Liver (tissue), 9 donors: ENCODE measurements around the gene FRK. TPM values are rescaled to one million over a fixed set of nuclear protein-coding genes. Genes with fewer than 3 reads are reported as not detected.
"Not testable (repeated sequence)": the region's sequence is repeated elsewhere in the genome, so short reads cannot be mapped to it uniquely, and the experiment has no call there.

Source experiments
- DNase-seq: peaks from one replicate; pipeline ENCODE4 v3.0.0-alpha.2; 2017; ENCODE audit warnings: low spot score
- H3K27ac ChIP-seq, 2 donors: one replicate each; pipeline ENCODE4 v1.7.0; 2013; ENCODE audit warnings: inconsistent platforms in 2 of 2, low read length in 2 of 2, control low read depth in 1 of 2, low read depth in 1 of 2, mild to moderate bottlenecking in 1 of 2
- H3K27me3 ChIP-seq, 4 donors: one replicate each; pipeline versions ENCODE4 v1.6.1 to v1.7.0; 2013; ENCODE audit warnings: low read length in 3 of 4, inconsistent platforms in 1 of 4, mild to moderate bottlenecking in 1 of 4, moderate library complexity in 1 of 4; ENCODE audit not compliant: control insufficient read depth in 4 of 4, insufficient read depth in 4 of 4
- H3K36me3 ChIP-seq, 4 donors: one replicate each; pipeline versions ENCODE4 v1.6.1 to v1.7.0; 2013; ENCODE audit warnings: low read length in 3 of 4, mild to moderate bottlenecking in 3 of 4, low read depth in 1 of 4, moderate library complexity in 1 of 4; ENCODE audit not compliant: control insufficient read depth in 4 of 4, insufficient read depth in 3 of 4
- H3K4me1 ChIP-seq, 4 donors: one replicate each; pipeline versions ENCODE4 v1.6.1 to v1.7.0; 2013; ENCODE audit warnings: low read length in 3 of 4, mild to moderate bottlenecking in 3 of 4, moderate library complexity in 1 of 4; ENCODE audit not compliant: control insufficient read depth in 4 of 4, insufficient read depth in 4 of 4
- H3K4me3 ChIP-seq, 3 donors: one replicate each; pipeline versions ENCODE4 v1.6.1 to v1.7.0; 2013; ENCODE audit warnings: low read length in 3 of 3, control low read depth in 1 of 3, low read depth in 1 of 3, mild to moderate bottlenecking in 1 of 3
- H3K9ac ChIP-seq, 2 donors: one replicate each; pipeline ENCODE4 v1.7.0; 2013; ENCODE audit warnings: low read length in 2 of 2, mild to moderate bottlenecking in 2 of 2, moderate library complexity in 2 of 2, control low read depth in 1 of 2, low read depth in 1 of 2
- H3K9me3 ChIP-seq, 4 donors: one replicate each; pipeline versions ENCODE4 v1.6.1 to v1.7.0; 2013; ENCODE audit warnings: low read length in 3 of 4; ENCODE audit not compliant: control insufficient read depth in 4 of 4
- FOXA1 ChIP-seq: IDR thresholded peaks from 2 replicates; pipeline ENCODE4 v1.6.1; 2016; ENCODE audit warnings: antibody characterized with exemption
- FOXA2 ChIP-seq: IDR thresholded peaks from 2 replicates; pipeline ENCODE4 v1.6.1; 2016; ENCODE audit warnings: antibody characterized with exemption
- GABPA ChIP-seq, 2 donors: IDR thresholded peaks in 1 of 2; conservative IDR thresholded peaks in 1 of 2; 2 replicates each; pipeline ENCODE4 v1.6.1; 2016; ENCODE audit warnings: antibody characterized with exemption in 2 of 2, mild to moderate bottlenecking in 1 of 2, moderate library complexity in 1 of 2
- HNF4A ChIP-seq, 2 donors: conservative IDR thresholded peaks; 2 replicates each; pipeline ENCODE4 v1.6.1; 2016; ENCODE audit warnings: antibody characterized with exemption in 2 of 2, mild to moderate bottlenecking in 2 of 2
- HNF4G ChIP-seq: IDR thresholded peaks from 2 replicates; pipeline ENCODE4 v1.6.1; 2016; ENCODE audit warnings: antibody characterized with exemption
- JUND ChIP-seq, 2 donors: IDR thresholded peaks; 2 replicates each; pipeline ENCODE4 v1.6.1; 2016; ENCODE audit warnings: antibody characterized with exemption in 2 of 2
- MAX ChIP-seq: IDR thresholded peaks from 2 replicates; pipeline ENCODE4 v1.6.1; 2016; ENCODE audit warnings: antibody characterized with exemption
- NR2F2 ChIP-seq: IDR thresholded peaks from 2 replicates; pipeline ENCODE4 v1.6.1; 2016; ENCODE audit warnings: antibody characterized with exemption
- RAD21 ChIP-seq, 2 donors: IDR thresholded peaks; 2 replicates each; pipeline ENCODE4 v1.6.1; 2016; ENCODE audit warnings: antibody characterized with exemption in 2 of 2, mild to moderate bottlenecking in 2 of 2
- REST ChIP-seq: IDR thresholded peaks from 2 replicates; pipeline ENCODE4 v1.6.1; 2016; ENCODE audit warnings: antibody characterized with exemption, mild to moderate bottlenecking
- RXRA ChIP-seq, 2 donors: IDR thresholded peaks; 2 replicates each; pipeline ENCODE4 v1.6.1; 2017 to 2018; ENCODE audit warnings: antibody characterized with exemption in 2 of 2, mild to moderate bottlenecking in 1 of 2
- SP1 ChIP-seq: IDR thresholded peaks from 2 replicates; pipeline ENCODE4 v1.6.1; 2018; ENCODE audit warnings: antibody characterized with exemption, mild to moderate bottlenecking
- TAF1 ChIP-seq: conservative IDR thresholded peaks from 2 replicates; pipeline ENCODE4 v1.6.1; 2016; ENCODE audit warnings: antibody characterized with exemption, mild to moderate bottlenecking
- YY1 ChIP-seq: IDR thresholded peaks from 2 replicates; pipeline ENCODE4 v1.6.1; 2016; ENCODE audit warnings: antibody characterized with exemption, mild to moderate bottlenecking
- ZBTB33 ChIP-seq: IDR thresholded peaks from 2 replicates; pipeline ENCODE4 v1.6.1; 2016; ENCODE audit warnings: antibody characterized with exemption
- WGBS: extraction: QIAGEN DNeasy Blood & Tissue Kit; methylation state at CpG from one replicate; pipeline ENCODE4 v1.1.7; 2013; 5-methylcytosine and 5-hydroxymethylcytosine counted together
- polyA plus RNA-seq, 2 donors: library from polyadenylated mRNA; stranded (reverse) in 1 of 2; unstranded in 1 of 2; fragments of 200-250 nt in 1 of 2; fragments of >200 nt in 1 of 2; fragmentation: Nextera tagmentation in 1 of 2; extraction: Ambion mirVana in 1 of 2; gene quantifications; one replicate each; pipeline versions ENCODE4 v1.2.1 to v1.2.3, GENCODE V29; 2013 to 2015
- total RNA-seq, 2 donors: library from RNA; depleted of rRNA; stranded (reverse); fragments of >200 nt; gene quantifications; one replicate each; pipeline ENCODE4 v1.2.3, GENCODE V29; 2014
- TF ChIP-seq, protein P1 (sequence below): fragments of 150-350 bp; IDR thresholded peaks from 2 replicates; pipeline ENCODE4 v1.5.1; 2017; ENCODE audit warnings: improper control_type of control experiment, low read depth, low read length; ENCODE audit not compliant: missing input control
- TF ChIP-seq, protein P2 (sequence below): IDR thresholded peaks from 2 replicates; pipeline ENCODE4 v1.6.1; 2016; ENCODE audit warnings: antibody characterized with exemption
- donor health status: healthy.
- donor health status: healthy.
- donor health status: healthy.
- donor health status: healthy.
- donor health status: healthy.

The FRK gene
- total and polyA plus RNA-seq, 4 donors: 3.6 to 26.8 (median 5.3) TPM

GRCh38 chr6:116046272-116046671 lies 14.4 kb downstream of the FRK start:
- DNase-seq, H3K9me3 ChIP-seq, H3K9ac ChIP-seq, H3K4me1 ChIP-seq, H3K27ac ChIP-seq, H3K36me3 ChIP-seq, H3K27me3 ChIP-seq, H3K4me3 ChIP-seq: not testable (repeated sequence)

GRCh38 chr6:116041934-116042333 lies 18.8 kb downstream of the FRK start:
- TF ChIP-seq RAD21 (IDR thresholded peaks at IDR 0.05) (no peak), GABPA (IDR thresholded peaks at IDR 0.05 in 1 of 2, conservative IDR thresholded peaks at IDR 0.05 in 1 of 2) (no peak), HNF4A (conservative IDR thresholded peaks at IDR 0.05) (no peak), FOXA1 (no peak), REST (no peak), JUND (IDR thresholded peaks at IDR 0.05) (no peak), SP1 (no peak), YY1 (no peak), NR2F2 (no peak), MAX (no peak), FOXA2 (no peak), TAF1 (no peak), HNF4G (no peak), ZBTB33 (no peak), RXRA (IDR thresholded peaks at IDR 0.05) (no peak)
- TF ChIP-seq, protein P1, sequence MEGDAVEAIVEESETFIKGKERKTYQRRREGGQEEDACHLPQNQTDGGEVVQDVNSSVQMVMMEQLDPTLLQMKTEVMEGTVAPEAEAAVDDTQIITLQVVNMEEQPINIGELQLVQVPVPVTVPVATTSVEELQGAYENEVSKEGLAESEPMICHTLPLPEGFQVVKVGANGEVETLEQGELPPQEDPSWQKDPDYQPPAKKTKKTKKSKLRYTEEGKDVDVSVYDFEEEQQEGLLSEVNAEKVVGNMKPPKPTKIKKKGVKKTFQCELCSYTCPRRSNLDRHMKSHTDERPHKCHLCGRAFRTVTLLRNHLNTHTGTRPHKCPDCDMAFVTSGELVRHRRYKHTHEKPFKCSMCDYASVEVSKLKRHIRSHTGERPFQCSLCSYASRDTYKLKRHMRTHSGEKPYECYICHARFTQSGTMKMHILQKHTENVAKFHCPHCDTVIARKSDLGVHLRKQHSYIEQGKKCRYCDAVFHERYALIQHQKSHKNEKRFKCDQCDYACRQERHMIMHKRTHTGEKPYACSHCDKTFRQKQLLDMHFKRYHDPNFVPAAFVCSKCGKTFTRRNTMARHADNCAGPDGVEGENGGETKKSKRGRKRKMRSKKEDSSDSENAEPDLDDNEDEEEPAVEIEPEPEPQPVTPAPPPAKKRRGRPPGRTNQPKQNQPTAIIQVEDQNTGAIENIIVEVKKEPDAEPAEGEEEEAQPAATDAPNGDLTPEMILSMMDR: no peak
- TF ChIP-seq, protein P2, sequence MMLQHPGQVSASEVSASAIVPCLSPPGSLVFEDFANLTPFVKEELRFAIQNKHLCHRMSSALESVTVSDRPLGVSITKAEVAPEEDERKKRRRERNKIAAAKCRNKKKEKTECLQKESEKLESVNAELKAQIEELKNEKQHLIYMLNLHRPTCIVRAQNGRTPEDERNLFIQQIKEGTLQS: no peak
- Histone ChIP-seq H3K27me3 (no peaks in the 10 kb centered on the region), H3K27ac (no peak overlapping the region), H3K36me3 (no peaks in the 10 kb centered on the region), H3K4me1 (peaks cover 0 to 3% (median under 1%) of the 10 kb centered on the region in 4 donors), H3K4me3 (no peak overlapping the region), H3K9me3 (no peaks in the 10 kb centered on the region), H3K9ac (no peak overlapping the region)
- WGBS: 95% methylated on average over 5 of the region's 5 CpGs
- no peak for DNase-seq
